HG03039 (cell line): ENCODE results near the gene AKAP10.
A peak's percentile ranks its signal among the peaks of the same experiment; 100 is the strongest.
"Not testable (repeated sequence)": the region's sequence is repeated elsewhere in the genome, so short reads cannot be mapped to it uniquely, and the experiment has no call there.

Experiments used
- ATAC-seq: cut with Tn5 transposase; IDR thresholded peaks from one replicate; pipeline ENCODE4 v1.9.1; 2021; ENCODE audit warnings: mild to moderate bottlenecking, moderate library complexity; ENCODE audit not compliant: unreplicated experiment

AKAP10 gene

GRCh38 chr17:19873346-19873745 lies 104.3 kb downstream of the AKAP10 start:
- ATAC-seq: no peak

- ATAC-seq: no peak
Observed at GRCh38 chr17:19868079-19868395, 109.6 kb downstream of the AKAP10 start.

- ATAC-seq: peak; percentile 50
Observed at GRCh38 chr17:19867329-19868078, 110.1 kb downstream of the AKAP10 start, which contains the start of gene ULK2. ULK2 (minus strand) TSS chr17:19867936; CDS start chr17:19867417, 519 bp downstream.

GRCh38 chr17:19867079-19867328 lies 110.6 kb downstream of the AKAP10 start:
- ATAC-seq: peak; percentile 49

- no peak for ATAC-seq
Observed at GRCh38 chr17:19865021-19865420, 112.6 kb downstream of the AKAP10 start.

- not testable (repeated sequence) for ATAC-seq
Observed at GRCh38 chr17:19860647-19861177, 116.9 kb downstream of the AKAP10 start.

GRCh38 chr17:19857640-19858039 lies 120.0 kb downstream of the AKAP10 start:
- no peak for ATAC-seq
